GM23248 (cell line): ENCODE results near the gene PON2.

Source experiments
- EZH2 ChIP-seq: fragments of 200-600 bp; sonication (generic); IDR thresholded peaks from 2 replicates; pipeline ENCODE4 v1.6.1; 2018; ENCODE audit warnings: antibody characterized with exemption, mild to moderate bottlenecking; ENCODE audit not compliant: insufficient read depth, poor library complexity, severe bottlenecking
- EZH2phosphoT487 ChIP-seq: fragments of 200-600 bp; sonication (generic); IDR thresholded peaks from 2 replicates; pipeline ENCODE4 v1.6.1; 2018; ENCODE audit warnings: antibody characterized with exemption, moderate library complexity, mild to moderate bottlenecking, low read depth; ENCODE audit not compliant: insufficient read depth

- no peak for TF ChIP-seq EZH2
- TF ChIP-seq EZH2phosphoT487 = no peak
These were observed 10.0 kb upstream of the PON2 start for GRCh38 chr7:95444796-95445195.
